ENCODE measurements around the gene PA2G4.

PA2G4 gene

DNA sequence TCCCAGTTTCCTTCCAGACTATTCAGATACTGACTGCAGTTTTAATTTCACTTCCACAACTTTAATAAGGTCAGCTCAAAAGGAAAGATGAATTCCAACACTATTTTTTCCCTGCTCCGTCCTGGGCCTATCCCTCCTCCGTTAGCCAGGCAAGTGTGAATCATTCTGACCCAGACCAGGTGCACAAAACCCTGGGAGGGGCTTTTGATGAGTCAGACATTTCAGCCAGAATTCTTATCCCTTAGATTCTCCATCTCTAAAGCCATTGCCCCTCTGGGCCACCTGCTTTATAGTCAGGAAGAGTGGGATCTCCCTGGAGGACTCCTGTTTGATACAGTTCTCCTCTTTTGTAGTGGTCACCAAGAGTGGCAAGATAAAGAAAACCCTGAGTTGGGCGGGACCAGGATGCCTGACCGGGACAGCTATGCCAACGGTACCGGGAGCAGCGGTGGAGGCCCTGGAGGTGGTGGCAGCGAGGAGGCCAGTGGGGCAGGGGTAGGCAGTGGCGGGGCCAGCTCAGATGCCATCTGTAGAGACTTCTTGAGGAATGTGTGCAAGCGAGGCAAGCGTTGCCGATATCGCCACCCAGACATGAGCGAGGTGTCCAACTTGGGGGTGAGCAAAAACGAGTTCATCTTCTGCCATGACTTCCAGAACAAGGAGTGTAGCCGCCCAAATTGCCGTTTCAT, 15.9 kb downstream of the PA2G4 start:
- no peaks in the 10 kb centered on the region for H3K9me3 ChIP-seq (ENCODE audit: control insufficient read depth in 5 of 5, low read length in 5 of 5)
- no peaks in the 10 kb centered on the region for H3K27me3 ChIP-seq (ENCODE audit: control insufficient read depth in 5 of 5, insufficient read depth in 4 of 5, low read length in 5 of 5)
- H3K4me1 ChIP-seq (ENCODE audit: control insufficient read depth in 5 of 5, insufficient read depth in 5 of 5, low read length in 5 of 5) = peaks cover 16 to 59% (median 44%) of the 10 kb centered on the region in 5 donors
- peak overlapping the region in 1 of 5 donors; percentile 6 for H3K4me3 ChIP-seq (ENCODE audit: low read depth in 1 of 5, low read length in 5 of 5)
- H3K27ac ChIP-seq (ENCODE audit: low read depth, low read length) = peak overlapping the region; percentile 88
- H3K36me3 ChIP-seq (ENCODE audit: control insufficient read depth in 5 of 5, insufficient read depth in 5 of 5, low read length in 5 of 5) = peaks cover 0 to 28% (median 17%) of the 10 kb centered on the region in 5 donors
- H3K9ac ChIP-seq (ENCODE audit: low read length in 5 of 5) = peak overlapping the region in 3 of 5 donors; percentile 34 to 86 (median 77)

DNA sequence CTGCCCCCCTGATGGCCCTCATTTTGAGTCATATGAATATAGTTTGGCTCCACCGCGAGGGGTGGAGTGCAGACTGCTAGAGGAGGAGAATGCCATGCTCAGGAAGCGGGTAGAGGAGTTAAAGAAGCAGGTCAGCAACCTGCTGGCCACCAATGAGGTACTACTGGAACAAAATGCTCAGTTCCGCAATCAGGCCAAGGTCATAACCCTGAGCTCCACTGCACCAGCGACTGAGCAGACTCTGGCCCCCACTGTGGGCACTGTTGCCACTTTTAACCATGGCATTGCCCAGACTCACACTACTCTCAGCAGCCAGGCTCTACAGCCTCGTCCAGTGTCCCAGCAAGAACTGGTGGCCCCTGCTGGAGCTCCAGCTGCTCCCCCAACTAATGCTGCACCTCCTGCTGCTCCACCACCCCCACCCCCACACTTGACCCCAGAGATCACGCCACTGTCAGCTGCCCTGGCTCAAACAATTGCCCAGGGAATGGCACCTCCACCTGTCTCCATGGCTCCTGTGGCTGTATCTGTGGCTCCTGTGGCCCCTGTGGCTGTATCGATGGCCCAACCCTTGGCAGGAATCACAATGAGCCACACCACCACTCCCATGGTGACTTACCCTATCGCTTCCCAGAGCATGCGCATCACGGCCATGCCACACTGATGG, 17.0 kb downstream of the PA2G4 start:
- no peak overlapping the region for H3K27ac ChIP-seq (ENCODE audit: low read depth, low read length)
- H3K4me3 ChIP-seq (ENCODE audit: low read depth in 1 of 5, low read length in 5 of 5) = no peak overlapping the region

DNA sequence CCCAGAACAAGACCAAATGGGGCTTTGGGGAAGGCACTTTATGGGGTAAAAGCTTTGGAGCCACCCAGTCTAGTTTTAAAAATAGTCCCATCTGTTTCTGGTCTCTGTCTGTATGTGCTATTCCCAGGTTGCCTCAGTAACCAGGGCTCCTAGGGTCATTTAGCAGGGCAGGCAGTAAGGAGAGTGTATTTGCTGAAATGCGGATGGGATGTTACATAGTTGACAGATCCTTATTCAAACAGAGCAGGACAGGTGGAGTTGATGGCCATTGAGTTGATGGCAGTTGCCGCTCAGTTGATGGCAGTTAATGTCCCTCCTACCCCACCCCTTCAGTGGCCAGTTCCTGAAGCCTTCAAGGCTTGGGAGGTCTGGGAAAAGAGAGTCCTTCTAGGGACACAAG, 18.3 kb downstream of the PA2G4 start:
- Histone ChIP-seq H3K9ac (ENCODE audit: low read length in 5 of 5) (peak overlapping the region in 2 of 5 donors; percentile 25 to 36), H3K27ac (ENCODE audit: low read depth, low read length) (peak overlapping the region; percentile 51), H3K4me3 (ENCODE audit: low read depth in 1 of 5, low read length in 5 of 5) (no peak overlapping the region), H3K9me3 (ENCODE audit: control insufficient read depth in 5 of 5, low read length in 5 of 5) (no peaks in the 10 kb centered on the region), H3K4me1 (ENCODE audit: control insufficient read depth in 5 of 5, insufficient read depth in 5 of 5, low read length in 5 of 5) (peaks cover 28 to 73% (median 57%) of the 10 kb centered on the region in 5 donors), H3K36me3 (ENCODE audit: control insufficient read depth in 5 of 5, insufficient read depth in 5 of 5, low read length in 5 of 5) (peaks cover 0 to 28% (median 17%) of the 10 kb centered on the region in 5 donors), H3K27me3 (ENCODE audit: control insufficient read depth in 5 of 5, insufficient read depth in 4 of 5, low read length in 5 of 5) (no peaks in the 10 kb centered on the region)

More for the DNA sequence above, 17.0 kb downstream of the PA2G4 start:
- H3K4me1 ChIP-seq (ENCODE audit: control insufficient read depth in 5 of 5, insufficient read depth in 5 of 5, low read length in 5 of 5) = peaks cover 16 to 67% (median 51%) of the 10 kb centered on the region in 5 donors
- peaks cover 0 to 28% (median 17%) of the 10 kb centered on the region in 5 donors for H3K36me3 ChIP-seq (ENCODE audit: control insufficient read depth in 5 of 5, insufficient read depth in 5 of 5, low read length in 5 of 5)
- no peak overlapping the region for H3K9ac ChIP-seq (ENCODE audit: low read length in 5 of 5)
- H3K27me3 ChIP-seq (ENCODE audit: control insufficient read depth in 5 of 5, insufficient read depth in 4 of 5, low read length in 5 of 5) = no peaks in the 10 kb centered on the region
- no peaks in the 10 kb centered on the region for H3K9me3 ChIP-seq (ENCODE audit: control insufficient read depth in 5 of 5, low read length in 5 of 5)

DNA sequence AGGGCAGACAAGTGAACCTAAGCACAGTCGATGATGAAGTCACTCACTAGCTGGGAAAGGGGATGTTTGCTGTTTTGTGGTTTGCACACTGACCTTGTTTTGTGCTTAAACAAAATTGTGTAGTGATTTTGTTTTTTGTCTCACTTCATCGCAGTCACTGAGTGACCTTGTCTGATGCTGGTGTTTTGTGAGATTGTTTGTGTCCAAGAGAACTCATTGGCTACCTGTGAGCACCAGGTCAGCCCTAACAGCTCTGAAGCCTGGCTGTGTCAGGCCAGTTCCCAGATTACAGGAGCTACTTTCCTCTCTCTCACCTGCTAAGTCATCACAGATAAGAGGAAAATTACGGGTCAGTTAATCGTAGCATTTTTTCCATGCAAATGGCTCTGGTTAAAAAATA, 19.8 kb downstream of the PA2G4 start:
- Histone ChIP-seq H3K9me3 (ENCODE audit: control insufficient read depth in 5 of 5, low read length in 5 of 5) (no peaks in the 10 kb centered on the region), H3K9ac (ENCODE audit: low read length in 5 of 5) (no peak overlapping the region), H3K27me3 (ENCODE audit: control insufficient read depth in 5 of 5, insufficient read depth in 4 of 5, low read length in 5 of 5) (no peaks in the 10 kb centered on the region), H3K4me1 (ENCODE audit: control insufficient read depth in 5 of 5, insufficient read depth in 5 of 5, low read length in 5 of 5) (peaks cover 20 to 69% (median 55%) of the 10 kb centered on the region in 5 donors), H3K27ac (ENCODE audit: low read depth, low read length) (no peak overlapping the region), H3K36me3 (ENCODE audit: control insufficient read depth in 5 of 5, insufficient read depth in 5 of 5, low read length in 5 of 5) (peaks cover 0 to 28% (median 17%) of the 10 kb centered on the region in 5 donors), H3K4me3 (ENCODE audit: low read depth in 1 of 5, low read length in 5 of 5) (no peak overlapping the region)

DNA sequence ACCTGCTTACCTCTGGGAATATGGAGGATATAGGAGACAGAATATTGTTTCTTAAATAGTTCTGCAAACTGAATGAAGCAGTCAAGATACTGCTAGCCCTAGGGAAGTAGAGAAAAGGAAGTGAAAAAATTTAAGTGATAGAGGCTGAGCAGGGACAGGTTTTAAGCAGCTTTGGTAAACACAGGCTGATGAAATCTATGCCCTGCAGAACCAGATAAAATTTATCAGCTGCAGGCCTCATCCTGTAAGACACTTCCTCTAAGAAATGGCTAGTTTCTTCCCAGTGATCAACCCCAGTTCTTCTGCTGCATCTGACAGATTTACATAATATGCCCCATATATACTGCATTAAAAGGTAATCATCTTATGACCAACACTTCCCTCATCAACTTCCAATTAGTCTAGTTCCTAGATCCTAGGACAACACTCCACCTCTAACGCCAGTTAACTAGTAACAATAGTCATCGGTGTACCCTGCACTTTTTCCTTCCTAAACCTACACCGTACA, 22.4 kb downstream of the PA2G4 start:
- H3K9me3 ChIP-seq (ENCODE audit: control insufficient read depth in 5 of 5, low read length in 5 of 5) = no peaks in the 10 kb centered on the region
- H3K27ac ChIP-seq (ENCODE audit: low read depth, low read length) = peak overlapping the region; percentile 92
- H3K27me3 ChIP-seq (ENCODE audit: control insufficient read depth in 5 of 5, insufficient read depth in 4 of 5, low read length in 5 of 5) = no peaks in the 10 kb centered on the region
- peaks cover 21 to 72% (median 59%) of the 10 kb centered on the region in 5 donors for H3K4me1 ChIP-seq (ENCODE audit: control insufficient read depth in 5 of 5, insufficient read depth in 5 of 5, low read length in 5 of 5)
- H3K9ac ChIP-seq (ENCODE audit: low read length in 5 of 5) = peak overlapping the region in 3 of 5 donors; percentile 23 to 49 (median 30)
- H3K36me3 ChIP-seq (ENCODE audit: control insufficient read depth in 5 of 5, insufficient read depth in 5 of 5, low read length in 5 of 5) = peaks cover under 1 to 27% (median 19%) of the 10 kb centered on the region in 5 donors
- peak overlapping the region in 3 of 5 donors; percentile 54 to 97 (median 93) for H3K4me3 ChIP-seq (ENCODE audit: low read depth in 1 of 5, low read length in 5 of 5)

DNA sequence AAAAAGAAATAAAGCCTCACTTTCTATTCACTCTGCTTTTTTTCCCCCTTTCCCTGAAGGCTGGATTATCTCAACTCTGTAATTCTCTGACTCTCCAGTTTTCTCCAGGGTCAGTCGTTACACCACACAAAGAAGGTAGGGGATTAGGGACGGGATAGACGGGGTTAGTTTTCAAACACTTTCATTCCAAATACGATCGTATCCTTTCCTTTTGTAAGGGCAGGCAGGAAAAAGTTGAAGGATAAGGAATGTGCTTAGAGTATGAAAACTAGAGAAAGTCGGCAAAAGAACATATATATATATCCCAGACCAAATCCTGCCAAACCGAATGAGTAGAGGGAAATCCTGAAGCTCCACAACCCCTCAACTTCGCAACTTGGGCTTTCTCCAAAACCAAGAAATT, 23.1 kb downstream of the PA2G4 start:
- peaks cover 3 to 27% (median 23%) of the 10 kb centered on the region in 5 donors for H3K36me3 ChIP-seq (ENCODE audit: control insufficient read depth in 5 of 5, insufficient read depth in 5 of 5, low read length in 5 of 5)
- H3K9ac ChIP-seq (ENCODE audit: low read length in 5 of 5) = peak overlapping the region; percentile 23 to 70 (median 59)
- peak overlapping the region; percentile 92 for H3K27ac ChIP-seq (ENCODE audit: low read depth, low read length)
- peaks cover 21 to 69% (median 59%) of the 10 kb centered on the region in 5 donors for H3K4me1 ChIP-seq (ENCODE audit: control insufficient read depth in 5 of 5, insufficient read depth in 5 of 5, low read length in 5 of 5)
- H3K4me3 ChIP-seq (ENCODE audit: low read depth in 1 of 5, low read length in 5 of 5) = peak overlapping the region; percentile 22 to 97 (median 72)
- H3K27me3 ChIP-seq (ENCODE audit: control insufficient read depth in 5 of 5, insufficient read depth in 4 of 5, low read length in 5 of 5) = no peaks in the 10 kb centered on the region
- no peaks in the 10 kb centered on the region for H3K9me3 ChIP-seq (ENCODE audit: control insufficient read depth in 5 of 5, low read length in 5 of 5)

DNA sequence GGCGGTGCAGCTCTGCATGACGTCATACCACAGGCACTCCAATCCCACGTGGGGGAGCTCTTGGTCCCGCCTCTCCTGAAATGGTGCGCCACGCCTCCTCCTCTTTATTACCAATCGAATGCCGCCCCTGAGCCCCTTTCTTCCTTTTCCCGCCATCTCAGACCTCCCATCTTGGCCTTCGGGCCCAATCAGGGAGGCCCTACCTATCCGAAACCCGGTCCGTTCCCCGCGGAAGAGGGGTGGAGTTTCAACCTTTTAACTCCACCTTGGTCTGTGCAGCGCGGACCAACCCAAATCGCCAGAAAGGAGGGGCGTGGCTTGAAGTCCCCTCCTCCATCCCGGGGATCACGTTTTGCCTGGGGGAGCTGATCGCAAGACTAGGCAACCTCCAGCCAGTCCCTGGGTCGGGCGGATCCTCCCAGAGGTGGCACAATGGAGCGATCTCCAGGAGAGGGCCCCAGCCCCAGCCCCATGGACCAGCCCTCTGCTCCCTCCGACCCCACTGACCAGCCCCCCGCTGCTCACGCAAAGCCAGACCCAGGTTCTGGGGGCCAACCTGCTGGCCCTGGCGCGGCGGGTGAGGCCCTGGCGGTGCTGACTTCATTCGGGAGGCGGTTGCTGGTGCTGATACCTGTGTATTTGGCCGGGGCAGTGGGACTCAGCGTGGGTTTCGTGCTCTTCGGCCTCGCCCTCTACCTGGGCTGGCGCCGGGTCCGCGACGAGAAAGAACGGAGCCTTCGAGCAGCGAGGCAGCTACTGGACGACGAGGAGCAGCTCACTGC, 23.7 kb downstream of the PA2G4 start, which contains the start of gene ESYT1:
Gene ESYT1, plus strand, starts transcription at position 380 of the 782 bp plus-strand sequence. Its CDS starts 53 bp downstream, at position 433.
- peak within 1 kb of the TSS; percentile 90 to 98 (median 93) for H3K4me3 ChIP-seq (ENCODE audit: low read depth in 1 of 5, low read length in 5 of 5)
- H3K27ac ChIP-seq (ENCODE audit: low read depth, low read length) = peak within 1 kb of the TSS; percentile 95
- peak within 1 kb of the TSS; percentile 73 to 92 (median 84) for H3K9ac ChIP-seq (ENCODE audit: low read length in 5 of 5)
- H3K27me3 ChIP-seq (ENCODE audit: control insufficient read depth in 5 of 5, insufficient read depth in 4 of 5, low read length in 5 of 5) = no peaks in the 10 kb centered on the region
- H3K9me3 ChIP-seq (ENCODE audit: control insufficient read depth in 5 of 5, low read length in 5 of 5) = no peaks in the 10 kb centered on the region
- H3K4me1 ChIP-seq (ENCODE audit: control insufficient read depth in 5 of 5, insufficient read depth in 5 of 5, low read length in 5 of 5) = peaks cover 18 to 68% (median 59%) of the 10 kb centered on the region in 5 donors
- H3K36me3 ChIP-seq (ENCODE audit: control insufficient read depth in 5 of 5, insufficient read depth in 5 of 5, low read length in 5 of 5) = peaks cover 3 to 31% (median 27%) of the 10 kb centered on the region in 5 donors

DNA sequence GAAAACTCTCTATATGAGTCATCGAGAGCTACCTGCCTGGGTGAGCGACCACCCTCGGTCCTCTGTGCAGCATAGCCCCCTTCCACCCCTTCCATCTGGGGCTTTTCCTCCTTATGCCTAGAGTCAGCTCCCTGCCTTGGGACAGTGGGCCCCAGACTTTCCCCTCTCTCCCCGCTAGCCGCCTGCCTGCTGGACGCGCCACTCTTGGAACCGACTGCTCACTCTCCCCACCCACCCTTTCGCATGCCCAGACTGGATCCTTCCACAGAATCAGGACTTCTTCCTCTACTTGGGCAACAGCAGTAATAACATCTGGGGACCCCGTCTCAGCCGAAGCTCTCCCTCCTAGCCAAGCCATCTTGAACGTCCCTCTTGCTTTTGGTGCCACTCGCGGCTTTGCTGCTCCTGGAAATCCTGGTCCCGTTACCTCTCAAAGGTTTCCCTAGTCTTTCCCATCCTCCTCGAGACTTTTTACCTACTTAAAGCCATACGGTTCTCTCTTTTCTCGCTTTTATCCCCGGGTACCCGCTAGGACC, 24.4 kb downstream of the PA2G4 start:
- Histone ChIP-seq H3K4me1 (ENCODE audit: control insufficient read depth in 5 of 5, insufficient read depth in 5 of 5, low read length in 5 of 5) (peaks cover 18 to 68% (median 59%) of the 10 kb centered on the region in 5 donors), H3K9me3 (ENCODE audit: control insufficient read depth in 5 of 5, low read length in 5 of 5) (no peaks in the 10 kb centered on the region), H3K27ac (ENCODE audit: low read depth, low read length) (peak overlapping the region; percentile 95), H3K27me3 (ENCODE audit: control insufficient read depth in 5 of 5, insufficient read depth in 4 of 5, low read length in 5 of 5) (no peaks in the 10 kb centered on the region), H3K36me3 (ENCODE audit: control insufficient read depth in 5 of 5, insufficient read depth in 5 of 5, low read length in 5 of 5) (peaks cover 6 to 38% (median 34%) of the 10 kb centered on the region in 5 donors), H3K9ac (ENCODE audit: low read length in 5 of 5) (peak overlapping the region; percentile 73 to 92 (median 84)), H3K4me3 (ENCODE audit: low read depth in 1 of 5, low read length in 5 of 5) (peak overlapping the region; percentile 90 to 98 (median 93))

DNA sequence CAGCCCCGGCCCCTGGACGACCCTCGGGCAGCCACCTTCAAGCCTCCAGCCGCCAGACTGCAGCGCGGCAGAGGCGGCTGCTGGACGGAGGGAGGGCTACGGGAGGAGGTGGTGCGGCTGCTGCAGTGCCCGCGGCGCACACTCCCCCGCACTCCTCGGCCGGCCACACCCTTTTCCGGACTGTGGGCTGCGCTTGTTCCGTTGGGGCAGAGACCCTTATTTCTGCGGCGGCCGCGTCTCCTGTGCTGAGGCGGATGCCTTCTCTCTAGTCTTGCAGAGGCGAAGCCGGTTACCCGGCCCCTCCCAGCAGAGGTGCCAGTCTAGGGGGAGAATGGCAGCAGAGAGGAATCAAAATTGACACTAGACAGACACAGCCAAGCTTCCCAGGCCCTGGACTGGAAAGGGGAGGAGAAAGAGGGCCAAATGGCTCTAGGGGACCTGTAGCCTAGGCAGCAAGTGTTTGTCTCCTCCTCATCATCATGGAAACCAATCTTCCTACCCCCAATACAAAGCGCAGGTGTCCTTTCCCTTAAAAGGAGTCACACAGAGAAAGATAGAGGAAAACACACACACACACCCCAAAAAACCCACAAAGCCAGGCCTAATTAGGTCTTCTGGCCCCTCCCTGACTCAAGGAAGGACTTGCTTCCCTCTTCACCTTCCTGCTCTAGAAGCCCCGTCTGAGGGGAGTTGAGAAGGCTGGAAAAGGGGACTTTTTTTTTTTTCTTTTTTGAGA, 25.0 kb downstream of the PA2G4 start:
- H3K27me3 ChIP-seq (ENCODE audit: control insufficient read depth in 5 of 5, insufficient read depth in 4 of 5, low read length in 5 of 5) = no peaks in the 10 kb centered on the region
- H3K4me3 ChIP-seq (ENCODE audit: low read depth in 1 of 5, low read length in 5 of 5) = peak overlapping the region; percentile 90 to 98 (median 93)
- peaks cover 18 to 68% (median 58%) of the 10 kb centered on the region in 5 donors for H3K4me1 ChIP-seq (ENCODE audit: control insufficient read depth in 5 of 5, insufficient read depth in 5 of 5, low read length in 5 of 5)
- no peaks in the 10 kb centered on the region for H3K9me3 ChIP-seq (ENCODE audit: control insufficient read depth in 5 of 5, low read length in 5 of 5)
- peak overlapping the region; percentile 73 to 92 (median 84) for H3K9ac ChIP-seq (ENCODE audit: low read length in 5 of 5)
- H3K27ac ChIP-seq (ENCODE audit: low read depth, low read length) = peak overlapping the region; percentile 95
- peaks cover 6 to 41% (median 40%) of the 10 kb centered on the region in 5 donors for H3K36me3 ChIP-seq (ENCODE audit: control insufficient read depth in 5 of 5, insufficient read depth in 5 of 5, low read length in 5 of 5)
